RCC 7860 (cell line): ENCODE measurements around the gene LAMA2.

ENCODE experiments used
- DNase-seq: peaks from one replicate; pipeline ENCODE4 v3.0.0-alpha.2; 2015; ENCODE audit warnings: low spot score
- FAIRE-seq: peaks from 2 replicates; lab custom pipeline; 2012; peaks lifted over from hg19 to GRCh38; lab: Jason Lieb, UNC

LAMA2 gene

GRCh38 chr6:129284225-129284624 is 401.3 kb downstream of the LAMA2 start:
- FAIRE-seq (no peak), DNase-seq (no peak)

DNA sequence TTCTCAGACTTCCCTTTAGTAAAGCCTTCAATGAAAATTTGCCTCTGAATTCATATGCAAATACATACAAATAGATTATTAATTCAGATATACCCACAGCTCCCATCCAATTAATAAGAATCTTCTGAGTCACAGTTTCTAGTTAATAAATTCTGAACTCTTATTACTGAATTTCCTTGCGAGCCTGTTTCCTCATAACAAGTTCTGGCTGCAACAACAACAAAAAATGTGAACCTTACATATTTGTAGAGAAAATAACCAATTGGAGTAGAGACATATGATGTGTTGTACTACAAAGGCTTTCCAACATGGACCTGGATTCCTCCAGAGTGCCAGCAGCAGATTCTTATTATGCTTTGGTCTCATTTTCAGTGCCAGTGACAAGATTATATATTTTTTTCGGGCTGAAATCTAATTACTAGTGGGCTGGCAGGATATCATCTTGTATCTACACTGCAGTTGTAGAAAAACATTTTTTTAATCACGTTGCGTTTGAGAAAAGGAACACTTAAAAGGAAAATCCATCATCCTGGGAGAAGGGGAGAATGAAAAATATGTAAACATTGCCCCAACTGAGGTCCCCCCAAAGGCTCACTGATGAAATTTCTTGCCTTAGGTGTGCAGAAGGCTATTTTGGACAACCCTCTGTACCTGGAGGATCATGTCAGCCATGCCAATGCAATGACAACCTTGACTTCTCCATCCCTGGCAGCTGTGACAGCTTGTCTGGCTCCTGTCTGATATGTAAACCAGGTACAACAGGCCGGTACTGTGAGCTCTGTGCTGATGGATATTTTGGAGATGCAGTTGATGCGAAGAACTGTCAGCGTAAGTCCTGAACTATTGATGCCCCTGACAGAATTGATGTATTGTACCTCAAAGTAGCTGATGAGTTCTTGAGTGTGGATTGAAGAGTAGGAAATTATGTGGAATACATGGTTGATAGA is 404.6 kb downstream of the LAMA2 start:
- no peak for DNase-seq
- FAIRE-seq = no peak

- DNase-seq (no peak), FAIRE-seq (no peak)
Observed at GRCh38 chr6:129289442-129289841, 406.5 kb downstream of the LAMA2 start.

DNA sequence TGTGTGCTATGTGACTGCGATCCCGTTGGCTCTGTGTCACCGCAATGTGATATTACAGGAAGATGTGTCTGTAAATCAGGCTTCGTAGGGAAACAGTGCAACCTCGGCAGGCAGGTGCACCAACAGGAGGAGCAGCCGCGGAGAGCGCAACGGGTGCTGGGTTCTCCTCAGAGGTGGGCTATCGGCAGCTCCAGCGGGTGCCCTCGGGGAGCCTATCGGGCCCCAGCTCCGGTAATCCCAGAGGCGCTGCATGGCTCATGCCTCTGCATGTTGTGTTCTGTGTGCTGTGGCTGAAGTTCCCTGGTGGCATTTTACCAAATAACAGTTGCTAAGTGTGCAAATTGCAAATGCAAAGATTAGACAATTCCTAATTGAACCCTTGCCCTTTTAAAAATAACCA is 409.9 kb downstream of the LAMA2 start:
- FAIRE-seq (no peak), DNase-seq (no peak)

DNA sequence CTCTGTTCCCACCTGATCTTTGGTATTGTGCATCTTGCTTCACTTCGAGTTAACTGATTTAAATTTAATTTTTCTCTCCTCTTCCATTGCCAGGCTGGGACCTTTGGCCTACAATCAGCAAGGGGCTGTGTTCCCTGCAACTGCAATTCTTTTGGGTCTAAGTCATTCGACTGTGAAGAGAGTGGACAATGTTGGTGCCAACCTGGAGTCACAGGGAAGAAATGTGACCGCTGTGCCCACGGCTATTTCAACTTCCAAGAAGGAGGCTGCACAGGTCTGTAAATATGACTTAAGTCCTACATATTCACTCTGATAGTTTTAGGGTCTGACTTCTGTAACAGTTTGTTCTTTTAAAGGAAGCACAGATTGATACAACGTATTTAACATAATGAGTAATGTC is 414.7 kb downstream of the LAMA2 start:
- no peak for DNase-seq
- no peak for FAIRE-seq

- FAIRE-seq = no peak
- no peak for DNase-seq
Observed at GRCh38 chr6:129302671-129303070, 419.7 kb downstream of the LAMA2 start.

DNA sequence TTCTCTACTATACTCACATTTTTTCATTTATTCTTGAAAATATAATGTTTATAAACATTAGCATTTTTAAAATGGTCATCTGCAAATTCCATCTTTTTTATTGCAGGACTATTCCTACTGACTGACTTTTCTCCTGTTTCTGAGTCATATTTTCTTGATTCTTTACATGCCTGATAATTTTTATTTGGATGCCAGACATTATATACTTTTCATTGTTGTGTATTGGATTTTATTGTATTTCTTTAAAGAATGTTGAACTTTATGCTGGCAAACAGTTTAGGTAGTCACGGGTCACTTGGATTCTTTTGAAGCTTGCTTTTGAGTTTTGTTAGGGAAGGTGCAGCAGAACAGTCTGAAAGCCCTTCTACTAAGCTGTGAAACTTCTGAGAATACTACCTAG is 423.9 kb downstream of the LAMA2 start:
- DNase-seq (no peak), FAIRE-seq (no peak)

DNA sequence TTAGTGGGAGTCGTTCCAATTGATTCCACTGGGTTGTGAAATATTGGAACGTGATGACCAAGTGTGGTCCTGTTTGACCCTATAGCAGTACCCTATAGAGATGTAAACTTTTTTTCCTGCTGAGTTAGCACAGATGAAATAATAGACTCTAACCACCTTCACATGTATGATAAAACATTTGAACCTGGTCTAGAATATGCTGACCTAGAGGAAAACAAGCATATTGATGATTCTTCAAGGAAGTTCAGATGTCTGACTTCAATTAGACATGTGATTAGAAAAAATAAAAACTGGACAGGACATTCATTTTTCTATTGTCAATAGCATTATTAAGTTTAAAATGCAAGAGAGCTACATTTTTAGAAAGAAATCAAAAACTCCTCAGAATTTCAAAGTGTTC is 424.9 kb downstream of the LAMA2 start:
- FAIRE-seq (no peak), DNase-seq (no peak)

DNA sequence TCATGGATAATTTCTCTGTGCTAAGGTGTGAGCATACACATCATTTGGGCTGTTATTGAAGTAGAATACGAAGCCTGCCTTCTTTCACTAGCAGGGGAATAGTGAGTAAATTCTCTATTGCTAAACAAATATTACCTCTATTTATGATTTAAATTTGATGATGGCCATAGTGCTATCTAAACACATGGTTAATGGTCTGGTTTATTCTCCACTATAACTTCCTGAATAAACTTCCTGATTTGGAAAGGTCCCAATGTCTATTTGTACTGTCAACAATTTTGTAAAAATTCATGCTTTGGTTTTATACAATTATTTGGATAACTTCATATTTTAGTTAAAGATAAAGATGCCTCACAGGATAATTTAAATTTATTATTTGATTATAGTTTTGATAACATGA is 426.2 kb downstream of the LAMA2 start:
- no peak for DNase-seq
- no peak for FAIRE-seq

DNA sequence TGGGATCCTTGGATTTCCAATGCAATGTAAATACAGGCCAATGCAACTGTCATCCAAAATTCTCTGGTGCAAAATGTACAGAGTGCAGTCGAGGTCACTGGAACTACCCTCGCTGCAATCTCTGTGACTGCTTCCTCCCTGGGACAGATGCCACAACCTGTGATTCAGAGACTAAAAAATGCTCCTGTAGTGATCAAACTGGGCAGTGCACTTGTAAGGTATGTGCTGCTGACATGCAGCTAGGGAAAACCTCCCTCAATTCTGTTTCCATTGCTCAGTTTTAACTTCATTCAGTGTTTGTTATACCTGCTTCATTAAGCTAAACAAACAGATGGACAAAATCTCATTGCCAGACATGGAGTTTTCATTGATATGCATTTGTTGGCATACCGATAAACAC is 429.9 kb downstream of the LAMA2 start:
- DNase-seq = peak; percentile 7
- FAIRE-seq = no peak

GRCh38 chr6:129314575-129314974 is 431.6 kb downstream of the LAMA2 start:
- DNase-seq (no peak), FAIRE-seq (no peak)

- FAIRE-seq = no peak
- DNase-seq = no peak
Observed at GRCh38 chr6:129317931-129318820, 435.2 kb downstream of the LAMA2 start.

DNA sequence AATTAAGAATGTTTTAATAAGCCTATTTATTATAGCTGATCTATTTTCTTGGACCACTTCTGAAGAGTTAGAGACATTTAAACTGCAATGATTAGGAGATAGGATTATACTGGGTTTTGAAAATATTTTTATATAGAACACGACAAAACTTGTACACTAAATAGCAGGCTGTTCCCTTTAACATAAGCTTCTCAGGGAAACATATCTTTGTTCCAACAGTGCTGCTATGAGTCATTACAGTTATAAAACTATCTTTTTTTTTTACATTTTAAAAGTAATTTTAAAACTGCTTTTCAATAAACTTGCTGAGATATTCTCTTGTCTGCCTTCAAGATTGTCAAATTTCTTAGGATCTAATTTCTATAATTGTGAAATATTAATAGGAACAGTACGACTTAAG is 438.0 kb downstream of the LAMA2 start:
- no peak for FAIRE-seq
- no peak for DNase-seq

DNA sequence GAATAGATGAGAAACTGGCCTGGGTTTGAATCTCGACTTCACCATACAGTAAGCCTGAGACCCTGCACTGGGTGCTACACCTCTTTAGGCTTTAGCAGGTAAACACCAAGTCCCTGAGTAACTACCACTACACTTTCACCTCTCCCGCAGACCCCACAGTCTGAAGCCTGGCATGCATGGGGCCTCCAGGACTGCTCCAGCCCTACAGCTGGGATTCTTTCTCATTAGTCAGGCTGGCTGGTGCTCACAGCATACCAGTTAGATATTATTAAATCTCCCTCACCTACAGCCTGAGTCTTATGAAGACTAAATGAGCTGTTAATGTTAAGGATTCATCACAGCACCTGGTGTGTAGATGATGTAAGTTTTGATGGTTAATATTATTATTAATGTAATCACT is 438.4 kb downstream of the LAMA2 start:
- FAIRE-seq = no peak
- DNase-seq = no peak

DNA sequence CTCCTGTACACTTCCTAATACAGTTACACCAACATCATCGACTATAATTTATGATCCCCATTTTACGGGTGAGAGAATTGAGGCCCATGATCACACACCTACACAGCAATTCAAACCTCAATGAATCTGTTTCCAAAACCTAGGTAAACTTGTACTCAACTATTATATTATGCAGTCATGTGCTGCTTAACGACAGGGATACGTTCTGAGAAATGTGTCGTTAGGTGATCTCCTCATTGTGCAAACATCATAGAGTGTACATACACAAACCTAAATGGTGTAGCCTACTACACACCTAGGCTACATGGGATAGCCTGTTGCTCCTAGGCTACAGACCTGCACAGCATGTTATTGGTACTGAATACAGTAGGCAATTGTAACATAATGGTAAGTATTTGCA is 441.4 kb downstream of the LAMA2 start:
- DNase-seq (no peak), FAIRE-seq (no peak)

DNA sequence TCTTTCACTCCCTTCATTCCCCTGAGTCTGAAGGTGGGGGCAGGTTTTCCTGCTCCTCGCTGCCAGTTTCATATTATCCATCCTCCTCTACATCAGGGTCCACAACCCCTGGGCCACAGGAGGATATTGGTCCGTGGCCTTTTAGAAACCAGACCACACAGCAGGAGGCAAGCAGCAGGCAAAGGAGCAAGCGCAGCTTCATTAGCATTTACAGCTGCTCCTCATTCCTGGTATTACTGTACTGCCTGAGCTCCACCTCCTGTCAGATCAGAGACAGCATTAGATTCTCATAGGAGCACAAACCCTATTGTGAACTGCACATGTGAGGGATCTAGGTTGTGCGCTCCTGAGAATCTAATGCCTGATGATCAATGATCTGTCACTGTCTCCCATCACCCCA is 446.7 kb downstream of the LAMA2 start:
- FAIRE-seq (no peak), DNase-seq (no peak)

- DNase-seq (no peak), FAIRE-seq (no peak)
Observed at GRCh38 chr6:129331450-129332138, 448.7 kb downstream of the LAMA2 start.

DNA sequence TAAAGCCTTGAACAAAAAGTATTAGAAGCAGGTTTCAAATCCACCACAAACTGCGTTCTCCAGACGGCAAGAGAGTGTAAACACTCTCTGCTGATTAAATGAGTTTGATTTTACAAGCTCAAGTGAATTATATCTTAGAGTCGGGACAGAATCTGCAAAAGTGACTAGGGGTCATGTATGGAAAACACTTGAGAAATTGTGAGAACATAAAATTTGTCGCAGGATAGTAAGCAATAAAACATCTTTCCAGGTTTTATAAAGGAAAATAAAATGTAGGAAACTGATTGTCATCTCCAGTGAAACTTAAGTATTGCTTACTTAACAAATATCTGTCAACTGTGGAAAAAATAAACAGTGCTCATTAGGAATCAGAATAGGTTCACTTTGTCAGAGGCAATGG is 452.9 kb downstream of the LAMA2 start:
- DNase-seq (no peak), FAIRE-seq (no peak)

- FAIRE-seq = no peak
- no peak for DNase-seq
Observed at GRCh38 chr6:129338683-129339082, 455.7 kb downstream of the LAMA2 start.

- DNase-seq (no peak), FAIRE-seq (no peak)
Observed at GRCh38 chr6:129340983-129341382, 458.0 kb downstream of the LAMA2 start.

DNA sequence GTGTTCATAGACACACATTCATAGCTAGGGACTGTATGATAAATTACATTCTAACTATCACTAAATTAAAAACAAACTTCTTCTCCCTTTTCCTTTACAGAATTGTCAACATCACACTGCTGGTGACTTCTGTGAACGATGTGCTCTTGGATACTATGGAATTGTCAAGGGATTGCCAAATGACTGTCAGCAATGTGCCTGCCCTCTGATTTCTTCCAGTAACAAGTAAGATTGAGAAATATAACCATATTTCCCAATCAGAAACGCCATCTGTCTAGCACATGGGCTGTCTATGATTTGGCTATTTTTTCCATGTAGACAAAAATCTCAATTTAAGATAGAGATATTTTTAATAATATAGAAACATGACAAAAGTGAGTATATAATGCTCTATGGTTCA is 459.3 kb downstream of the LAMA2 start:
- DNase-seq (no peak), FAIRE-seq (no peak)
